Transverse colon (tissue), 4 donors: ENCODE measurements around the gene STARD13. TPM values are rescaled to one million over a fixed set of nuclear protein-coding genes. Genes with fewer than 3 reads are reported as not detected.

Experiments used
- DNase-seq: peaks from one replicate; pipeline ENCODE4 v3.0.0-alpha.2; 2019
- H3K27ac ChIP-seq, 4 donors: fragments of 200-600 bp; sonication (generic); 2 replicates each; pipeline ENCODE4 v1.5.1; 2016 to 2018; ENCODE audit warnings: inconsistent platforms in 4 of 4
- H3K27me3 ChIP-seq: fragments of 200-600 bp; sonication (generic); 2 replicates; pipeline ENCODE4 v1.5.1; 2017; ENCODE audit warnings: inconsistent platforms
- H3K36me3 ChIP-seq, 4 donors: fragments of 200-600 bp; sonication (generic); 2 replicates each; pipeline ENCODE4 v1.5.1; 2017 to 2019; ENCODE audit warnings: inconsistent platforms in 4 of 4
- H3K4me1 ChIP-seq, 4 donors: fragments of 200-600 bp; sonication (generic); 2 replicates each; pipeline ENCODE4 v1.5.1; 2017 to 2020; ENCODE audit warnings: inconsistent platforms in 4 of 4
- H3K4me3 ChIP-seq, 4 donors: fragments of 200-600 bp; sonication (generic); 1 replicate in 1 of 4; 2 replicates in 3 of 4; pipeline versions ENCODE4 v1.5.1 to v1.6.1; 2017 to 2019; ENCODE audit warnings: inconsistent platforms in 4 of 4
- H3K9me3 ChIP-seq, 2 donors: fragments of 200-600 bp; sonication (generic); 2 replicates each; pipeline ENCODE4 v1.5.1; 2017 to 2019; ENCODE audit warnings: inconsistent platforms in 2 of 2
- CTCF ChIP-seq, 5 experiments: fragments of 200-600 bp in 3 of 5; fragments of 450-650 bp in 2 of 5; sonication (generic) in 3 of 5; IDR thresholded peaks; 1 replicate in 2 of 5; 2 replicates in 3 of 5; pipeline ENCODE4 v1.5.1; 2016 to 2017; ENCODE audit warnings: antibody characterized with exemption in 5 of 5, inconsistent platforms in 3 of 5, mild to moderate bottlenecking in 2 of 5, moderate library complexity in 1 of 5
- EP300 ChIP-seq: sonication (generic); formaldehyde crosslinking; IDR thresholded peaks from one replicate; pipeline ENCODE4 v1.6.1; 2017; ENCODE audit warnings: antibody characterized with exemption, low read depth
- POLR2A ChIP-seq: fragments of 450-650 bp; IDR thresholded peaks from one replicate; pipeline ENCODE4 v1.6.1; 2016; ENCODE audit warnings: antibody characterized with exemption, mild to moderate bottlenecking, moderate library complexity
- POLR2AphosphoS5 ChIP-seq, 3 donors: sonication (generic); formaldehyde crosslinking; IDR thresholded peaks; one replicate each; pipeline ENCODE4 v1.6.1; 2016; ENCODE audit warnings: antibody characterized with exemption in 3 of 3
- WGBS, 2 donors: methylation state at CpG; one replicate each; pipeline ENCODE4 v1.1.5; 2018; ENCODE audit warnings: low coverage in 1 of 2; 5-methylcytosine and 5-hydroxymethylcytosine counted together
- in situ Hi-C, 4 donors: fragments of 200-750 bp; cut with MboI; loops; one replicate each; pipeline versions ENCODE4 v1.15.0 to v1.15.1; 2017; ENCODE audit warnings: low sequenced_read_pairs in 3 of 4, low pct_ligation_motif_present in 1 of 4, low pct_unique_long_range_greater_than_20kb in 1 of 4
- intact Hi-C: fragments of 100-400 bp; cut with DNase I; formaldehyde crosslinking; loops from one replicate; pipeline ENCODE4 v1.15.1; 2023; ENCODE audit warnings: low total_unique reads
- total RNA-seq, 4 donors: library from RNA; depleted of rRNA; stranded (reverse); fragments of >200 nt; gene quantifications; one replicate each; pipeline ENCODE4 v1.1.0, GENCODE V29; 2016

STARD13 gene
- total RNA-seq, 4 donors from 2014 or later: 18.1 to 107 (median 41.5) TPM

GRCh38 chr13:33229446-33230177, 55.9 kb downstream of the STARD13 start:
- intact Hi-C loops: no loop called here
- Histone ChIP-seq H3K36me3 (no peaks in the 10 kb centered on the region), H3K27ac (peak overlapping the region; percentile 64 to 69 (median 66)), H3K27me3 (no peaks in the 10 kb centered on the region), H3K4me1 (peaks cover 14 to 42% (median 28%) of the 10 kb centered on the region in 4 donors), H3K4me3 (no peak overlapping the region), H3K9me3 (peaks cover 6 to 9% of the 10 kb centered on the region in 2 donors)
- 56 to 57% methylated on average over 10 of the region's 10 CpGs for WGBS, 2 donors
- TF ChIP-seq POLR2A (no peak), EP300 (no peak), POLR2AphosphoS5 (IDR thresholded peaks at IDR 0.05) (no peak), CTCF (IDR thresholded peaks at IDR 0.05) (no peak)
- in situ Hi-C loops: loop anchor here in 3 of 4 donors (10.0 to 25.0 kb wide), 2 partner anchors 308 to 495 kb away; no protein-coding TSS in a partner anchor
- DNase-seq: no peak

DNA sequence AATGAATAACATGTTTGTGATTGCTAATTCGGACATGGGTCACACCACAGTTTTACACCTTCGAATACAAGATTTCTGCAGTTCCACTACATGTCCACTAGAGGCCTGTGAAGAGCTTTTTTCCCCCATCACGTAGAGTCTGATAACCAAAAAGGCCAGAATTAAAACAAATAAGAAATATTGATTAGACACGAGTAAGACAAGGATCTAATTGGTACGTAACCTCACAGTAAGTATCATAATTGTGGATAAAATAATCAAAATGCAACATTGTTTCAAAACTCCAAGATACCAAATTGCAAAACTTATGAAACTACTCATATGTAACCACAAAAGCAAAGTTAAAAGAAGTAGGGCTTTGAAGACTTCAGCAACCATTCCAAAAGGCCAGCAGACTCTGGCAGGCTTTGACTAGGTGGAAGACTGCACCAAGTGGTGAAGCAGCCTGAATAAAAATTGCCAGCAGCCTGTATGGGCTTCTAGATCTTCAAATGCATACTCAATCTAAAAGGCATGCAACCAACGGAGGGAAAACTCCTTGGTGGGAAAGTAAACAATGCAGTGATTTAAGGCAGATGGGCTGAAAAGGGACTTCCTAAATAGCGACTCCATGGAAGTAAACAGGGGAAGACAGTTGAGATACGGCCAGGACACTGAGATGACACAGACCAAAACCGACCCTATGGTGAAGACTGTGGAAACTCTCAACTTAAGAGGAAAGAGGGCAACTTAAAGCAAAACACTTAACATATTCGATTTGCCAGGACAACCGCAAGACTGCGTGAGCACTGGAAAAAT, 56.7 kb downstream of the STARD13 start:
- Histone ChIP-seq H3K27ac (peak overlapping the region; percentile 64 to 69 (median 66)), H3K36me3 (no peaks in the 10 kb centered on the region), H3K4me3 (no peak overlapping the region), H3K4me1 (peaks cover 14 to 42% (median 28%) of the 10 kb centered on the region in 4 donors), H3K9me3 (peaks cover 6 to 9% of the 10 kb centered on the region in 2 donors), H3K27me3 (no peaks in the 10 kb centered on the region)
- TF ChIP-seq EP300 (no peak), POLR2A (no peak), POLR2AphosphoS5 (IDR thresholded peaks at IDR 0.05) (no peak), CTCF (IDR thresholded peaks at IDR 0.05) (peak; percentile 86 to 94 (median 93))
- in situ Hi-C loops: loop anchor here in 3 of 4 donors (10.0 to 25.0 kb wide), 2 partner anchors 308 to 496 kb away; no protein-coding TSS in a partner anchor
- 27 to 40% methylated on average over 12 of the region's 12 CpGs for WGBS, 2 donors
- intact Hi-C loops: no loop called here
- DNase-seq: no peak

GRCh38 chr13:33227927-33228647, 57.5 kb downstream of the STARD13 start:
- intact Hi-C loops (no loop called here), in situ Hi-C loops (loop anchor here in 3 of 4 donors (10.0 to 25.0 kb wide), 2 partner anchors 309 to 497 kb away; no protein-coding TSS in a partner anchor)
- 74 to 79% methylated on average over 7 of the region's 7 CpGs for WGBS, 2 donors
- no peak for TF ChIP-seq CTCF (IDR thresholded peaks at IDR 0.05)
- no peak for TF ChIP-seq POLR2A
- TF ChIP-seq EP300: no peak
- no peak for TF ChIP-seq POLR2AphosphoS5 (IDR thresholded peaks at IDR 0.05)
- Histone ChIP-seq H3K27ac (peak overlapping the region; percentile 64 to 69 (median 66)), H3K4me3 (no peak overlapping the region), H3K4me1 (peaks cover 14 to 44% (median 28%) of the 10 kb centered on the region in 4 donors), H3K36me3 (no peaks in the 10 kb centered on the region), H3K27me3 (no peaks in the 10 kb centered on the region), H3K9me3 (peaks cover 5 to 6% of the 10 kb centered on the region in 2 donors)
- DNase-seq: no peak
